Measurements from ENCODE around the gene P2RY2.

DNA sequence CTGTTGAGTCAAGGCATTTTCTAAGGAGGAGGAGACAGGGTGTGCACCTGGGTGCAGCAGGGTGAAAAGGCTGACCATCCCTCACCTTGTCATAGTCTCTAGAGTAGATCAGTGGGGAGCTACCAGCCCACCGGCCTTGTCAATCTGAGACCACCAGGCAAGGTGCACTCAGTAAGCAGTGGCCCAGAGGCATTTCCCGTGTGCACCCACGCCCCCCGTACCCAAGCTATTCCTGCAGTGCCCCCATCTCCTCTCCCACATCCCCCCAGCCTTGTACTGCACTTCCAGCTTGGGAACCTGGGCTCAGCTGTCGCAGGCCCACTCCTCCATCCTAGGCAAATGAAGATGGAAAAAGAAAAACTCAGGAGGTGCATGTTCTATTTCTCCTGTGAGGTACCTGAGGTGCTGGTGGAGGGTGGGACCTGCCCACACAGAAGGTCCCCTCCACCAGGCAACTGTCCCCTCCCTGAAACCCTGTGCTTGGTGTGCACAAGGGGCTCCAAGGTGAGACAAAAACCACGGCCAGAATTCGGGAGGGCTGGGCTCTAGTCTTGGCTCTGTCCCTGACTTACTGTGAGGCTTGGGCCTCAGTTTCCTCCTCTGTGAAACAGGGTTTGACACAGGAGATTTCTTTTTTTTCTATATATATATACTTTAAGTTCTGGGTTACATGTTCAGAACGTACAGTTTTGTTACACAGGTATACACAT lies 8.4 kb downstream of the P2RY2 start:
- TF ChIP-seq, protein P1, sequence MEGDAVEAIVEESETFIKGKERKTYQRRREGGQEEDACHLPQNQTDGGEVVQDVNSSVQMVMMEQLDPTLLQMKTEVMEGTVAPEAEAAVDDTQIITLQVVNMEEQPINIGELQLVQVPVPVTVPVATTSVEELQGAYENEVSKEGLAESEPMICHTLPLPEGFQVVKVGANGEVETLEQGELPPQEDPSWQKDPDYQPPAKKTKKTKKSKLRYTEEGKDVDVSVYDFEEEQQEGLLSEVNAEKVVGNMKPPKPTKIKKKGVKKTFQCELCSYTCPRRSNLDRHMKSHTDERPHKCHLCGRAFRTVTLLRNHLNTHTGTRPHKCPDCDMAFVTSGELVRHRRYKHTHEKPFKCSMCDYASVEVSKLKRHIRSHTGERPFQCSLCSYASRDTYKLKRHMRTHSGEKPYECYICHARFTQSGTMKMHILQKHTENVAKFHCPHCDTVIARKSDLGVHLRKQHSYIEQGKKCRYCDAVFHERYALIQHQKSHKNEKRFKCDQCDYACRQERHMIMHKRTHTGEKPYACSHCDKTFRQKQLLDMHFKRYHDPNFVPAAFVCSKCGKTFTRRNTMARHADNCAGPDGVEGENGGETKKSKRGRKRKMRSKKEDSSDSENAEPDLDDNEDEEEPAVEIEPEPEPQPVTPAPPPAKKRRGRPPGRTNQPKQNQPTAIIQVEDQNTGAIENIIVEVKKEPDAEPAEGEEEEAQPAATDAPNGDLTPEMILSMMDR (IDR thresholded peaks at IDR 0.05; ENCODE audit: poor library complexity, severe bottlenecking) = no peak
- TF ChIP-seq SMC3 (conservative IDR thresholded peaks at IDR 0.05; ENCODE audit: poor library complexity) = no peak
- no peak for TF ChIP-seq RAD21 (conservative IDR thresholded peaks at IDR 0.05)
